Activated T-helper 2 cell treated with anti-CD3 and anti-CD28 coated beads, Interferon-gamma antibody, Interleukin-2, Interleukin-4, amounts not matched to agents 10 μg/mL and 5 μg/mL and 100 μg/mL, durations not matched to agents 14 hours and 24 hours and 36 hours (primary cell): ENCODE results near the gene SMARCAL1. TPM values are rescaled to one million over a fixed set of nuclear protein-coding genes. Genes with fewer than 3 reads are reported as not detected.
"Not testable (repeated sequence)": the region's sequence is repeated elsewhere in the genome, so short reads cannot be mapped to it uniquely, and the experiment has no call there.

ENCODE experiments used
- DNase-seq: peaks from one replicate; pipeline ENCODE4 v3.0.0; 2021; ENCODE audit warnings: low spot score
- H3K27ac Mint-ChIP-seq: one replicate; pipeline ENCODE4 v1.8.0; 2021; ENCODE audit warnings: mixed read lengths
- H3K27me3 Mint-ChIP-seq: one replicate; pipeline ENCODE4 v1.8.0; 2021; ENCODE audit warnings: low read depth, mixed read lengths
- H3K36me3 Mint-ChIP-seq: one replicate; pipeline ENCODE4 v1.8.0; 2021; ENCODE audit warnings: low read depth, mixed read lengths
- H3K4me1 Mint-ChIP-seq: one replicate; pipeline ENCODE4 v1.8.0; 2021; ENCODE audit warnings: low read depth, mixed read lengths
- H3K4me3 Mint-ChIP-seq: one replicate; pipeline ENCODE4 v1.8.0; 2021; ENCODE audit warnings: low read depth, mild to moderate bottlenecking, moderate library complexity, mixed read lengths
- H3K9me3 Mint-ChIP-seq: one replicate; pipeline ENCODE4 v1.8.0; 2021; ENCODE audit warnings: mixed read lengths
- intact Hi-C: fragments of 100-400 bp; cut with micrococcal nuclease; formaldehyde crosslinking; loops from one replicate; pipeline ENCODE4 v1.15.1; 2023
- total RNA-seq: library from RNA; stranded (reverse); gene quantifications from 2 replicates; pipeline ENCODE4 v1.2.3, GENCODE V29; 2022

Gene SMARCAL1
- total RNA-seq, 1 donor from 2014 or later, result 32.8 TPM

- DNase-seq, result no peak
- H3K36me3 Mint-ChIP-seq, result no peaks in the 10 kb centered on the region
- intact Hi-C loops, result no loop called here
- peaks cover 7% of the 10 kb centered on the region for H3K27me3 Mint-ChIP-seq
- H3K9me3 Mint-ChIP-seq, result no peaks in the 10 kb centered on the region
- H3K4me1 Mint-ChIP-seq, result no peaks in the 10 kb centered on the region
- H3K4me3 Mint-ChIP-seq, result no peak overlapping the region
- no peak overlapping the region for H3K27ac Mint-ChIP-seq
These were observed 32.3 kb upstream of the SMARCAL1 start for GRCh38 chr2:216379977-216380376.

DNA sequence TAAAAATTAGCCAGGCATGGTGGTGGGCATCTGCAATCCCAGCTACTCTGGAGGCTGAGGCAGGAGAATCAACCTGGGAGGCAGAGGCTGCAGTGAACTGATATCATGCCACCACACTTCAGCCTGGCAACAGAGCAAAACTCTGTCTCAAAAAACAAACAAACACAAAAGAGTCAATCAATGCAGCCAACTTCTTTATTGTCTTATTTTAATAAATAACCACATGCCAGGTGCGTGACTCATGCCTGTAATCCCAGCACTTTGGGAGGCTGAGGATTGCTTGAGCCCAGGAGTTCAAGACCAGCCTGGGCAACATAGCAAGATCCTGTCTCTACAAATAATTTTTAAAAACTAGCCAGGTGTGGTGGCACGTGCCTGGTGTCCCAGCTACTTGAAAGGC, 27.9 kb upstream of the SMARCAL1 start:
- intact Hi-C loops, DNase-seq, H3K4me3 Mint-ChIP-seq, H3K36me3 Mint-ChIP-seq, H3K9me3 Mint-ChIP-seq, H3K27ac Mint-ChIP-seq, H3K27me3 Mint-ChIP-seq, H3K4me1 Mint-ChIP-seq: not testable (repeated sequence)

DNA sequence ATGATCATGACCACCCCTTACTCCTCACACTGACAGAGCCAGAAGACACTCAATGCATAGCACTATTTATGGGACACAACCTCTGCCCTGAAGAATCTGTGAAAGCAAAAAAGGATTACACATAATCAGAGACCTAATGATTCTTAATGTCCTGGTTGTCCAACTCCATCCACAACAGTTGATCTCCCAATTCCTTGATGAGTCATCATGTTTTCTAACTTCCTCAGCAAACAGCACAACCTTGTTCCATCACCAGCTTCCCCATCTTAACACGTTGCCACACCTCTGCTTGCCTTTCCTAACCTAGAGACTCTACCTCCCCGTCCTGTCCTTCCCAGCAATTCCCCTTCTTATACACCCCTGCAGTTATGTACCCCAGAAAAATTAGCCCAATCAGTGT, 26.8 kb upstream of the SMARCAL1 start:
- no peaks in the 10 kb centered on the region for H3K9me3 Mint-ChIP-seq
- no peak overlapping the region for H3K27ac Mint-ChIP-seq
- no peak for DNase-seq
- H3K4me1 Mint-ChIP-seq, result peaks cover 6% of the 10 kb centered on the region
- intact Hi-C loops, result no loop called here
- H3K36me3 Mint-ChIP-seq, result no peaks in the 10 kb centered on the region
- peaks cover 2% of the 10 kb centered on the region for H3K27me3 Mint-ChIP-seq
- no peak overlapping the region for H3K4me3 Mint-ChIP-seq

GRCh38 chr2:216387262-216387661, 25.0 kb upstream of the SMARCAL1 start:
- Mint-ChIP-seq H3K36me3 (no peaks in the 10 kb centered on the region), H3K27ac (no peak overlapping the region), H3K4me1 (peaks cover 6% of the 10 kb centered on the region), H3K27me3 (peaks cover 2% of the 10 kb centered on the region), H3K9me3 (no peaks in the 10 kb centered on the region), H3K4me3 (no peak overlapping the region)
- no peak for DNase-seq
- intact Hi-C loops, result no loop called here

GRCh38 chr2:216388046-216388884, 24.0 kb upstream of the SMARCAL1 start:
- DNase-seq, result no peak
- intact Hi-C loops, result no loop called here
- H3K4me3 Mint-ChIP-seq, result no peak overlapping the region
- no peak overlapping the region for H3K27ac Mint-ChIP-seq
- peaks cover 2% of the 10 kb centered on the region for H3K27me3 Mint-ChIP-seq
- no peaks in the 10 kb centered on the region for H3K36me3 Mint-ChIP-seq
- peaks cover 6% of the 10 kb centered on the region for H3K4me1 Mint-ChIP-seq
- no peaks in the 10 kb centered on the region for H3K9me3 Mint-ChIP-seq

GRCh38 chr2:216389570-216389969, 22.7 kb upstream of the SMARCAL1 start:
- peaks cover 6% of the 10 kb centered on the region for H3K4me1 Mint-ChIP-seq
- H3K27ac Mint-ChIP-seq, result no peak overlapping the region
- no peak overlapping the region for H3K4me3 Mint-ChIP-seq
- H3K27me3 Mint-ChIP-seq, result peaks cover 2% of the 10 kb centered on the region
- intact Hi-C loops, result no loop called here
- H3K9me3 Mint-ChIP-seq, result no peaks in the 10 kb centered on the region
- no peak for DNase-seq
- no peaks in the 10 kb centered on the region for H3K36me3 Mint-ChIP-seq

DNA sequence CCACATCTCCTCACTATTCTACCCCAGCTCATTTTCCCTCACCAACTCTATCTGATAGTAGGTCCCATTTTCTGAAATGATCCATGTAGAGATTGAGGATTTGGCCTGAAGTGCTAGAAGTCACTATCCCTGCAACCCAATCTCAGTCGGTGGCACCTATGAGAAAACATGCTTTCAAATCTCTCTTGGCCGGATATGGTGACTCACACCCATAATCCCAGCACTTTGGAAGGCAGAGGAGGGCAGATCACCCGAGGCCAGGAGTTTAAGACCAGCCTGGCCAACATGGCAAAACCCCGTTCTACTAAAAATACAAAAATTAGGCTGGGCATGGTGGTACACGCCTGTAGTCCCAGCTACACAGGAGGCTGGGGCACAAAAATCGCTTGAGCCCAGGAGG, 20.9 kb upstream of the SMARCAL1 start:
- Mint-ChIP-seq H3K4me1 (peaks cover 6% of the 10 kb centered on the region), H3K9me3 (no peaks in the 10 kb centered on the region), H3K27ac (no peak overlapping the region), H3K4me3 (no peak overlapping the region), H3K27me3 (peaks cover 8% of the 10 kb centered on the region), H3K36me3 (no peaks in the 10 kb centered on the region)
- intact Hi-C loops, result no loop called here
- DNase-seq, result no peak

- Mint-ChIP-seq H3K27ac (no peak overlapping the region), H3K36me3 (no peaks in the 10 kb centered on the region), H3K4me3 (no peak overlapping the region), H3K27me3 (peaks cover 6% of the 10 kb centered on the region), H3K4me1 (peaks cover 6% of the 10 kb centered on the region), H3K9me3 (no peaks in the 10 kb centered on the region)
- no peak for DNase-seq
- intact Hi-C loops, result no loop called here
These were observed 20.2 kb upstream of the SMARCAL1 start for GRCh38 chr2:216392018-216392562.

GRCh38 chr2:216392945-216393840, 19.1 kb upstream of the SMARCAL1 start:
- Mint-ChIP-seq H3K36me3 (no peaks in the 10 kb centered on the region), H3K9me3 (no peaks in the 10 kb centered on the region), H3K4me3 (no peak overlapping the region), H3K27ac (no peak overlapping the region), H3K4me1 (peaks cover 3% of the 10 kb centered on the region), H3K27me3 (peaks cover 6% of the 10 kb centered on the region)
- intact Hi-C loops, result no loop called here
- DNase-seq, result no peak

GRCh38 chr2:216394881-216395280, 17.4 kb upstream of the SMARCAL1 start:
- Mint-ChIP-seq H3K27ac (no peak overlapping the region), H3K4me3 (no peak overlapping the region), H3K9me3 (no peaks in the 10 kb centered on the region), H3K36me3 (no peaks in the 10 kb centered on the region), H3K27me3 (peaks cover 10% of the 10 kb centered on the region), H3K4me1 (no peaks in the 10 kb centered on the region)
- intact Hi-C loops, result no loop called here
- DNase-seq, result no peak

DNA sequence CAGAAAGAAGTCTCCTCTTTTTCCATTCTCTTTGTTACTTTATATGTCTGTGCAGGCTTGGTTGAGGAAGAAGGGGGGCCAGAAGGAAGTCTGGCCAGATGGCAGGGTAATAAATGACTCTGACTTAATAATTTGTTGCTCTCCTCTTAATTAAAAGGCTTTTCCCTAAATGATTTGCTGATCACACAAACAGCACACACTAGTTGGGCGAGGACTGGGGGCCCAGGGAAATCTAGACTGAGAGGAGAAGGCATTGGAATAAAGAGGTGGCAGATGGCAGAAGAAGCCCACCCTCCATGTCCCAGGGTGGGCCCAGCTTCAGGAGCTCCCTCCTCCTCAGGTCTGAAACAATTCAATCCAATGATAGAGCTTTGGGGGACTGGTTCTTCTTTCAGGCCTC, 12.7 kb upstream of the SMARCAL1 start:
- Mint-ChIP-seq H3K4me3 (no peak overlapping the region), H3K4me1 (no peaks in the 10 kb centered on the region), H3K9me3 (no peaks in the 10 kb centered on the region), H3K27me3 (peaks cover 15% of the 10 kb centered on the region), H3K27ac (no peak overlapping the region), H3K36me3 (no peaks in the 10 kb centered on the region)
- no peak for DNase-seq
- intact Hi-C loops, result no loop called here

DNA sequence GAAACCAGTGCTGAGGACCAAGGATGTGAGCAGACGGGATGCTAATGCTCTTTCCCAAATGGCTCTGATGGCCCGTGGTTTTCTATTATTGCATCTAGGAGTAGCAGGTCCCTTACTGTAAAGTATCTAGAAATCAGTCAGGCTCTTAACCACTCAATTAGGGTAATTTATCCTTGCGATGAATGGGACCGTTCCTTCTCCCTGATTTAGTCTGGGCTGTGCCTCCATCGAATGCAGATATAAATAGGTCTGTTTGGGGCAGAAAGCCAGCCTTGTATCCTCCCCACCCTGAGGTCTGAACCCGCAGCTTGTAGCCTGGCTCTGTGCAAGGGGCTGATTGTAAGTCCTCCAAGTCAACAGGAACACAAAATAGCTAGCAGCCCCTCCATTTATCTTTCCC, 9.5 kb upstream of the SMARCAL1 start:
- H3K4me1 Mint-ChIP-seq, result no peaks in the 10 kb centered on the region
- H3K27ac Mint-ChIP-seq, result no peak overlapping the region
- DNase-seq, result no peak
- peaks cover 27% of the 10 kb centered on the region for H3K27me3 Mint-ChIP-seq
- H3K9me3 Mint-ChIP-seq, result no peaks in the 10 kb centered on the region
- intact Hi-C loops, result loop anchor here (2.0 kb wide), 1 partner anchor 180 kb away; no protein-coding TSS in a partner anchor
- no peak overlapping the region for H3K4me3 Mint-ChIP-seq
- no peaks in the 10 kb centered on the region for H3K36me3 Mint-ChIP-seq
